Measurements from ENCODE around the gene SETBP1.

GRCh38 chr18:44636241-44636640, 44.4 kb upstream of the SETBP1 start:
- no peak for TF ChIP-seq ESRRA (CRISPR knock-in tag; IDR thresholded peaks at IDR 0.05; ENCODE audit: borderline replicate concordance)
- no peak for TF ChIP-seq ETV6 (CRISPR knock-in tag; IDR thresholded peaks at IDR 0.05)
- no peak for TF ChIP-seq CTCF (IDR thresholded peaks at IDR 0.05)
- TF ChIP-seq GRHL2 (CRISPR knock-in tag; IDR thresholded peaks at IDR 0.05; ENCODE audit: insufficient replicate concordance, severe bottlenecking): no peak
- no peak for TF ChIP-seq USF1 (CRISPR knock-in tag; IDR thresholded peaks at IDR 0.05)
- TF ChIP-seq MAX (CRISPR knock-in tag; IDR thresholded peaks at IDR 0.05): no peak
- TF ChIP-seq FOXP4 (CRISPR knock-in tag; IDR thresholded peaks at IDR 0.05): no peak
- no peak for TF ChIP-seq ATF3 (CRISPR knock-in tag; conservative IDR thresholded peaks at IDR 0.05)
- no peak for TF ChIP-seq ZMAT4 (CRISPR knock-in tag; IDR thresholded peaks at IDR 0.05)
- TF ChIP-seq MLX (CRISPR knock-in tag; IDR thresholded peaks at IDR 0.05): no peak
- TF ChIP-seq E2F4 (CRISPR knock-in tag; IDR thresholded peaks at IDR 0.05; ENCODE audit: borderline replicate concordance, low read depth): no peak
- TF ChIP-seq CBFB (CRISPR knock-in tag; IDR thresholded peaks at IDR 0.05; ENCODE audit: low read depth): no peak
- TF ChIP-seq SP1 (CRISPR knock-in tag; conservative IDR thresholded peaks at IDR 0.05): no peak
- no peak for TF ChIP-seq ARID4B (CRISPR knock-in tag; IDR thresholded peaks at IDR 0.05; ENCODE audit: borderline replicate concordance)
